ENCODE data around the gene FGF14.

Gene FGF14

DNA sequence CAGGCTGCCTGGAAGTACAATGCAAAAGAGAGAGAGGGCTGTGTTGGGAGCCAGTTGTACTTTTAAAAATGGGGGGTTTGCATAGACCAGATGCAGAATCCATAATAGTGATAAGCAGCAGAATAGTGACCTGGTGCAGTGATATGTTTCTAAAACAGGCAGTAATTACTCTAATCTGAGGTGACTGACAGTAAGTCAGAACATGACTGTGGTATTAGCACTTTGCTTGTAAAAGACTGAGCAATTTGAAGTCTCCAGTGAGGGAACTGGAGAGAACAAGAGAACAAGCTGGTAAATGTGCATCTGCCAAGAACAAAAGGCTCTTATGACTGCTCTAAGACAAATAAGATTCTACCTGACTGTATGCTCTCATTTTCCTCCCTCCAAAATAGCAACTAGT is 565.9 kb downstream of the FGF14 start:
- DNase-seq: no peak

DNA sequence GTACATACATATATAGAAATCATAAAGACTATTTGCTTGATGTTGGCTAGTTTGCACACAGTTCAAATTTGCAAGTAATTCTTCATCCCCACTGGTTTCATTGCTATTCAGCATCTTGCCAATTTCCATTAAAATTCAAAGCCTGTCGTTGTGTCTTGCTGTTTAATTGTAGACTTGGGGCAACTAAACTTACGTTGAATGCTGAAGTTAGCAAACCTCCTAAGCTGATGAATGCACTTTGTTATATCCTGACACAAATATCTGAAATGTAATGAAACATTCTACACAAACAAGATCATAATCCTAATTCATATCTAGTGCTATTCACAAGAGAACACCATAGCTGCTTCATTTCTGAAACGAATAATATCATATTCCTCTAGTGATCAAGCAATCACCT is 568.2 kb downstream of the FGF14 start:
- no peak for DNase-seq

GRCh38 chr13:101830035-101830434 is 571.8 kb downstream of the FGF14 start:
- no peak for DNase-seq

GRCh38 chr13:101829484-101829883 is 572.4 kb downstream of the FGF14 start:
- no peak for DNase-seq

DNA sequence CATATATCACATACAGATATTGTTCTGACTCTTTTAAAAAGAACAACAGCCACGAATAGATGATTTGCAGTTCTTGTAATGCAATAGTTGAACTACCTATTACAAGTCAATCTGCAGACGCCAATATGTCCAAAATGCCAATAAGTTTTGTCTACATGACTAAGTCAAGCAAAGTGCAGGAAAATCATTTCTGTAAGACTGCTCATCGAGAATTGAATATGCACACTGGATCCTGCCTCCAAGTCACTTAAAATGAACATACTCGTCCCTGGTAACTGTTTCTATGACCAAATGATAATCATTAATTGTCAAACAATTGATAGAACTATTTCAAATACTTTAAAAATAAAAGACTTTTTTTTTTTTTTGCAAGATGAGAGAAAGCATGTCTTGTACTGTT is 573.7 kb downstream of the FGF14 start:
- DNase-seq: no peak

- DNase-seq: no peak
Measured at GRCh38 chr13:101817898-101818297, 584.0 kb downstream of the FGF14 start.

GRCh38 chr13:101811881-101812280 is 590.0 kb downstream of the FGF14 start:
- DNase-seq: no peak

DNA sequence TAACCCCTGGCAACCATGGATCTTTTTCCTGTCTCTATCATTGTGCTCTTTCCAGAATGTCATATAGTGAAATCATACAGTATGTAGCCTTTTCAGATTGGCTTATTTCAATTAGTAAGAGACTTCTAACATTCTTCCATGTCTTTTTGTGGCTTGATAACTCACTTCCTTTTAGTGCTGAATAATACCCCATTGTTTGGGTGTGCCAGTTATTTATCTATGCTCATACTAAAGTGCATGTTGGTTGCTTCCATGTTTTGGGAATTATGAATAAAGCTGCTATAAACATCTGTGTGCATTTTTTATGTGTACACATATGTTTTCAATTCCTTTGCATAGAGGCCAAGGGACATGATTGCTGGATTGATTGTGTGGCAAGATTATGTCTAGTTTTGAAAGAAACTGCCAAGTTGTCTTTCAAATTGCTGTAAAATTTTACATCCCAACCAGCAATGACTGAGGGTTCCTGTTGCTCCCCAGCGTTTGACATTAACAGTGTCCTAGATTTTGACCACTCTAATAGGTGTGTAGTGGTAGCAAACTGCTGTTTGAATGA is 590.5 kb downstream of the FGF14 start:
- DNase-seq: no peak

DNA sequence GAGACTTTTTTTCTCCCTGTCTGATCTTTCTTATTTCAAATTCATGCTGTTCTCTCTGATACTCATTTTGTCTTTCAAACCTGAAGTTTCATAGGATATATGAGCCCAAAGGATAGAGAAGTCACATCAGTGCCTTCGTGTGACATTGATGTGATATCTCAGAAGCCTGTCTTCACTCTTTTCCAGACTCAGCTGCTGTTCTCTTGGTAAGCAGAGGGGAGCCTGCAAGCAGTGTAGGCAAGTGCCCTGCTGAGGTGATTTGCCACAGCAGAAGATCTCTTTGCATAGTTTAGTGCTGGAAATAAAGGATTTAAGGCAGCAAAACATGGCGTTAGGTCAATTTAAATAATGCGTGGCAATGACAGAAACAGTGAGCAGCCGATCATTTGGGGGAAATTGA is 602.7 kb downstream of the FGF14 start:
- DNase-seq: no peak

DNA sequence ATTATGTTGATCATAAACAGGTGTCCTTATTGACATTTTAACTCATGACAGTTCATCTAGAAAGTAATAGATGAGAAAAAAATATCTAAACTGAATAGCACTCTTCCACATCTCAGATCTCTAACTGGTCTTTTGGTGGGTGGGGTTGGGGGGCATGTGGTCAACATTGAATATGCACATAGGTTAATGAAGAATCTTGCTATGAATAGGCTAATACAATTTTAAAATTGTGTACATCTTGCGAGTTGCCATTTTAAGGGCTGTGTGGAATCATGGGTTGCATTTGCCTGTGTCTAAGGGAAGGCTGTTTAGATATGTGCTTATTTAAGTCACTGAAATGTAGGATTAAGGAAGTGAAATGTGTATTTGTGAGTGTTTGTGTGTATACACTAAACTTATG is 603.4 kb downstream of the FGF14 start:
- no peak for DNase-seq

DNA sequence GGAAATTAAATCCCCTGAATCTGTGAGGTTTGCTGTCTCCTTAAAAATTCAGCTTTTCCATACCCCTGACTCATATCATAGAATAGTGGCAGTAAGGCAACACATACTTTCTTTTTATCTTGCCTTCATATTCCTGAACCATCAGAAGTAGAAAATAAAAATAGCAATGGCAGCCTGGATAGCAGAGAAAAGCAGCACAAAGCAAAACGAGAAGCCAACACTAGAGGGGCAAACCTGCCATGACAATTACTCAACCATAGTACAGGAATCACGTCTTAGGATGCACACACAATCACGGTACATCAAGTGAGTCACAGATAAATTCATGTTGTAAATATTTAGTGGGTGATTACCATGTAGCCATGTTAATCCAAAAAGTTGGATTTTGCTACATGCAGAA is 606.4 kb downstream of the FGF14 start:
- DNase-seq: no peak

GRCh38 chr13:101795025-101795424 is 606.8 kb downstream of the FGF14 start:
- no peak for DNase-seq

DNA sequence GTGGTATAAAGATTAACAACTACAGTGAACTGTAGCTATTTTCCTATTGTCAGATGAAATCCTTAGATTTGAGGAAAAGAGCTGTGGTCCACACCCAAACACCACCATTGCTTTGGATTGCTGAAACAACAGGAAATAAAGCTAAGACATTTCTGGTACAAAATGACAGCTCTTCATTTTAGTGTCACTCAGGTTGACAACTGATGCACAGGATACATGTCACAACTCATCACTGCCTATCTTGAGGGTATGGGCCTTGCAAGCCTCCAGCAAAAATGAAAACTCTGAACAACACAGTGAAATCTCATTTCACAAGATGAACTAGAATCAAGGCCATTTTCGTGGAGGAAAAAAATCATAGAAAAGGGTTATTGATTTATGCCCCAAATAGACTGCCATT is 609.7 kb downstream of the FGF14 start:
- DNase-seq: no peak

- DNase-seq: peak; percentile 45
Measured at GRCh38 chr13:101785858-101786257, 616.0 kb downstream of the FGF14 start.

DNA sequence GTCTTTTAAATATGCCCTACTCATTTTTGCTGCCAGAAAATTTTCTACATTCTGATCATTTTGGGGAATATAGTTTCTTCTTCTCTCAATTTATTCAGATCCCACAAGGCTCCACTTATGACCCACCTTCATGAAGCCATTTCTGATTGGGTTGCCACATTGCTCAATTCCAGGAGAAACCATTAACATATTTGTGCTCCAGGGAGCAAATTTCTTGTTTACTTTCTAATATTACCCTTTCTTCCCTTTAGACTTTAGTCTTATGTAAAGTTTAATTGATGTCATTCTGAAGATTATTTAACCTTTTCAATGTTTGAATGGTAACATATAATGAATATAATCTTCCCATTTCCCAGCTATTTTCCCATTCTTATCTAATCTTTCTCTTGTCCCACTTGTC is 617.5 kb downstream of the FGF14 start:
- no peak for DNase-seq

GRCh38 chr13:101783554-101783953 is 618.3 kb downstream of the FGF14 start:
- no peak for DNase-seq

- DNase-seq: no peak
Measured at GRCh38 chr13:101780211-101780610, 621.6 kb downstream of the FGF14 start.

DNA sequence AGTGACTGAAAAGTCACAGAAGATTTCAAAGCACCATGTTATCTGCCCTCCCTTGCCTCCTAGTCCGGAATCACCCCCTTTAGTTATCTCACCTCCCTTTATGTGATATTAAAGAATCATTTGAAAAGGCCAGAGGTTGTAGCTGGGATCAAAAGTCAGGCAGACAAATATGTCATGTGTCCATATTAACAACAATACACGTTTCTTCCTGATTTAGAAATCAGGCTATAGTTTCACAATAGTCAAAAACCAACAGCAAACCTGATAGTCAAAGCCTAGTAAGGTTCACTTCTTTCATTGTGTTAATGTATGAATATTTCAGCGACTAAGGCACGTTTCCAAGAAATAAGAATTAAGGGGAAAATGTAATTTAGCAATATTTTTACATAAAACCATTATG is 622.7 kb downstream of the FGF14 start:
- no peak for DNase-seq

GRCh38 chr13:101775267-101775666 is 626.6 kb downstream of the FGF14 start:
- DNase-seq: no peak

- no peak for DNase-seq
Measured at GRCh38 chr13:101774393-101774792, 627.5 kb downstream of the FGF14 start.

GRCh38 chr13:101773062-101773461 is 628.8 kb downstream of the FGF14 start:
- no peak for DNase-seq

DNA sequence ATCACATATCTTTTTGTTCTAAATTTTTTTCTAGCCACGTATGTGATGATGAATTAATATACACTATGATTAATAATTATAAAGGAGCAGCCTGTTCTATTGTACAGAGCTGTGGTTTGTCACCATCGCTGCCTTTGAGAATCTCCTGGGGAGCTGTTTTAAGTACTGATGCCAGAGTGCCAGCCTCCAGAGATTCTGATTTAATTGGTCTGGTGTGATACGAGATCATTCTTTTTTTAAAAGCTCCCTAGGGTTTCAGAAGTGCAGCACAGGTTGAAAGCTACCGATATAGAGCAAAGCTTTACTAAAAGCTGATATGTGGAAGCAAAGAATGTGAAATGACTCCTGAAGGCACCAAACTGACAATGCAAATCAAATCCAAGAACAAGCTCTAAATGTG is 634.7 kb downstream of the FGF14 start:
- DNase-seq: peak; percentile 69

- DNase-seq: no peak
Measured at GRCh38 chr13:101763191-101763590, 638.7 kb downstream of the FGF14 start.

- peak; percentile 63 for DNase-seq
Measured at GRCh38 chr13:101757446-101758039, 644.3 kb downstream of the FGF14 start.

- no peak for DNase-seq
Measured at GRCh38 chr13:101755228-101755887, 646.5 kb downstream of the FGF14 start.
